Activated CD4-positive, CD25-positive, alpha-beta regulatory T cell treated with anti-CD3 and anti-CD28 coated beads, Interleukin-2, amount 50 U/mL, for 16 hours (primary cell): ENCODE measurements around the gene POLD2.

Experiments
- DNase-seq: peaks from one replicate; pipeline ENCODE4 v3.0.0-alpha.2; 2020; ENCODE audit warnings: low read depth, low spot score

The POLD2 gene

DNA sequence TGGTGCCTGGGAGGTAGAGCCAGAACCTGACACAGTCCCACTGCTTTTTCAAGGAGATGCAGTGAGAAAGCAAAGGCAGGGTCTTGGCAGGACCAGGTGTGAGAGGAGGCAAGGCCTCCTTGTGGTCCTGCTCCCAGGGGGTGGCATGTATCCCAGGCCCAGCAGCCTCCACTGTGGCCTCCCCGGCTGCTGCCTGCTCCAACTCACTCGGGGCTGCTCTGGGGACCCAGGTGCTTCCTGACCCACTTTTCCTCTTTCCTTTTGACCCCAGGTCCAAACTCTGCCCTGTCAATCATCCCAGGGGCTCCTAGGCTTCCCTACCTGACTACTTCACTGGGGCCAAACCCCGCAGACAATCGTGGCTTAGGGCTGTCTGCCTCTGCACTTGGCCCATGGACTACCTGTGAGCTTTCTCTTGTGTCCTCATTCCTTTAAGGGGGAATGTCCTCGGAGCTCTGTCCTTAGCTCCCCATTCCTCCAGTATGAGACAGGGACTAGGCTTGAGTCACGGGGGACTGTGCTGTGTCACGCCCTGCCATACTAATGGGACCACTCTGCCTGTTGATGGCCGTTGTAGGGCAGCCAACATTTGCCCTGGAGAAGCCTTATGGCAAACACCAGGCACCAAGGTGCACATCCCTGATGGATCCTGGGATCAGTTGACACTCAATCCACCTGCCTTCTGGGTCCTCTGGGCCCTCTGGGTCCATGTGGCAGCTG, 20.3 kb downstream of the POLD2 start:
- DNase-seq: no peak

DNA sequence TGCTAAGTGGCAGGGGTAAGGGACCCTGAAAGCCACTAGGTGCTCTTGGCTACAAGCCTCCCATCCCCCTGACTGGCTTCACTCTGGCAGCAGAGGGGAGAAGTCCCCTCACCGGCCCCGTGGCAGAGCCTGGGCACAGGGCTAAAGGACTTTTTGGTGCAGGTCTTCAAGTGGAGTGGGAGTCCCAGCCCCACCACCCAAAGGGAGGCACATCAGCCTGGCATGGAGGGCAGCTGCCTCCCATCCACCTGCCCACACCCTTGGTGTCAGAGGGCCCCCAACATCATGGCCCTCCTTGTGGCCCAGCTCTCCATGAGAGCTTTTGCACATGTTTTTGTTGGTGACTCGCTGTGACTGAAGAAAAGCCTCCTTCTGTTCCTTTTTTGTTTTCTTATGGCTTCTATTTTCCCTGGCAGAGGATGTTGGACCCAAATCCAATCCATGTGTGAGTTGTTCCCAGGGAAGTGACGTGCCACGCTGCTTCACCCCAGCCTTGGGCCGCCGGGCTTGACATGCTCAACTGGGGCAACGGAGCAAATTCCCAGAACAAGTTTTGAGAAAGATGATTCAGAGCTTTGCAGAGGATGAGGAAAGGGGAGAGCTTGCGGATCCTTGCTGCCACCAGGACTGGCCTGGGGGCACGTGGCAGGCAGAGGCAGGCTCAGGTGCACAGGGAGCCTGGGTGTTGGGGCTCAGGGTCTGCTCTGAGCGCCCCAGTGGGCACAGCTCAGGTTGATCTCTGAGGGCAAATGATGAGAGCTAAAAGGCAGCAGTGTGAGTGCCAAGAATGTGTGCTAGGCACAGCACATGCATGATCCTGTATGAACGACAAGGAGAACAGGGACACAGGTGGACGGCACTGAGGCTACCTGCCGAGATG, 21.1 kb downstream of the POLD2 start:
- no peak for DNase-seq

DNA sequence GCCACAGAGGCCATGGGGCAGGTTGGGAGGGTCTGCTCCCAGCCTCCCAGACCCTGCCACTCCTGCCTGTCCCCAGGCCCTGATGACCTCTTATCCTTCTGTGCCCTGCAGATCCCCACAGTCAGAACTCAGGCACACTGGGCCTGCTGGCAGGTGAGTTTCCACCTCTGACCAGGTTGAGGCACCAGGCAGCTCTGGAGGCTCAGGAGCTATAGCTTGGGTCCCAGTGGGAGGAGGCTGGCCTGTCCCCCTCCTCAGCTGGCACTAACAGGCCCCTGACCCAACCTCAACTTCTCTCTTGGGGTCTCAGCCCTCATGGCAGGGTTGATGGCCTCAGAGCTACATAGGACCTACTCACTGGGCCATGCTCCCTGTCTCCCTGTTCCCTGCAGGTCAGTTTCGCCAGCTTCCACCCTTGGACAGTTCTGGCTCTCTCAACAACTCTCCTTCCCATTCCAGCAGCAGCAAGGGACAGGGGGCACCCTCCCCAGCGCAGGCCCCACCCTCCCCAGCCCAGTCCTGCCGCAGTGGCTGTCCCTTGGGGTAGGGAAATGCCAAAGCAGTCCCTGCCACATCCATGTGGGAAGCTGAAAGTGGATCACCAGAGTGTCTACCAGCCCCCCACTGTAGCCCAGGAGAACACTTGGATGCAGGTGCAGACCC, 21.9 kb downstream of the POLD2 start:
- no peak for DNase-seq

DNA sequence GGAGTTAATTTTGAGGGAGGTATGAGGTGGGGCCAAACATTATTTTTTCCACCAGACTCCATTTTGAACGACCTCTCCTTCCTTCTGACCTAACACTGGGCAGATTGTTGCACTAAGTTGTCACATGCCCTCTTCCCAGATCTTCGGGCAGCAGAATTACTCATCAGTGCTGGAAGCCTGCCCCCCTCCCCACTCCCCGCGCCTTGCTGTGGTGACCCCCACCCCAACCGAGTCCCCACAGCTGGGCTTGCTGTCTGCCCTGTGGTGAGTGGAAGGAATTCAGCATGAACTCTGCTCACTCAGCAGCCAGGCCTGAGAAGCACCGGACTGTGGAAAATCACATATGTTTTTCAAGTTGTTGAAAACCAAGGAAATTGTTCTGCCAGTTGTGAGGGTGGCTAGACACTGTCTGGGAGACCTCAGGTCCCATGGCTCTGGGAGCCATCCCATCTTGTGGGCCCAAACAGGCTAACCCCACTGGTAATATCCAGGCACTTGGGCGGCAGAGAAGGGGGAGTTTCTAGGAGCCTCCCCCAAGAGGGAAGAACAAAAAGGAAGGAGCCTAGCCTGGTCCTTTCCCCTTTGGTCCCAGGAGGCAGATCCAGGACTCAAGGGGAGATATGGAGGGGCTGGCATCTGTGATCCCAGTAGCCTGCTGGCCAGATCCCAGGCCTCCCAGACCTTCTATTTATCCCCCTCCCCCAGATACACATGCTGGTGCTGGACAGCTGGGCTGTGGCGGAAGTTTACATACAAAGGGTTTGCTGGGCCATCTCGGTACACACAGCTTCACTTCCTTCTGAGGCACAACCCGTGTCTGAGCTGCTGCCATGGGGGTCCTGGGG, 22.7 kb downstream of the POLD2 start:
- no peak for DNase-seq

DNA sequence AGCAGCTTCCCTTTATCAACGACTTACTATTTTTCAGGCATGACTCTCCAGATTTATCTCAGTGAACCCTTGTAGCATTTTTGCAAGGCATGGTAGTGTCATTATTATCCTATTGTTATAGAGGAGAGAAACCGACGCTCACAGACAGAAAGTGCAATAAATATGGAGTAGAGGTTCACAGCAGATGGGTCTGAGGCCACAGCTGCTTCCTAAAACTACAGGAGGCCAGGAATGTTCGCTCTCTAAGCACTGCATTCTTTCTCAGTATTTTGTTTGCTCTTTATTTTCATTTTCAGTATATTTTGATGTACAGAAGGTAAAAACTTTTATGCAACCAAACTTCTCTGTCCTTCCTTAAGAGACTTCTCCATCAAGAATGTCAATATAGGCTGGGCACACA, 23.7 kb downstream of the POLD2 start:
- DNase-seq: no peak

DNA sequence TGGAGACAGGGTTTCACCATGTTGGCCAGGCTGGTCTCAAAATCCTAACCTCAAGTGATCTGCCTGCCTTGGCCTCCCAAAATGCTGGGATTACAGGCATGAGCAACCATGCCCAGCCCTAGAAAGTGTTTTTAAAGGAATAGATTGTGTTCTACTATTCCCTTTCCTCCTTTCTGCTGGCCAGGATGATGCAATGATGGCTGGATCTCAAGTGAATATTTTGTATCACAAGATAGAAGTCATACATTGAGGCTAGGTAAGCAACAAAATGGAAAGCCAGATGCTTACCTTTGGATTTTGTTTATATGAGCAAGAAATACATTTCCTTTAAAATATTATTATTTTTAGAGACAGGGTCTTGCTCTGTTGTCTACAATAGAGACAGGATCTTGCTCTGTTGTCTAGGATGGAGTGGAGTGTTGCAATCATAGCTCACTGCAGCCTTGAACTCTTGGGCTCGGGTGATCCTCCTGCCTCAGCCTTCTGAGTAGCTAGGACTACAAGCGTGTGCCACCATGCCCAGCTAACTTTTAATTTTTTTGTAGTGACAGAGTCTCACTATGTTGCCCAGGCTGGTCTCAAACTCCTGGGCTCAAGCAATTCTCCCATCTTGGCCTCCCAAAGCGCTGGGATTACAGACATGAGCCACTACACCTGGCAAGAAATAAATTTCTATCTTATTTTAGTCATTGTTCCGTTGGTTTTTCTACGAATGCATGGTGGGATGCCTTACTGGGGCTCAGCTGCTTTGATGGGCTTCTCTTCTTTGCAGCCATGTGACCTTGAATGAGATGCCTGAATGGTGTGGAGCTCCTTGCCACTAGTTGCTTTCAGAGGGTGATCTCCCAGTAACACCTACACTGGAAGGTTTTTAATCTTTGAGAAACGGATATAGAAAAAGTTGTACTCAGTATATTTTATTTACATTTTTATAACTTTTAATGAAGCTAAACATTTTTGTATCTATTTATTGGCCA, 25.0 kb downstream of the POLD2 start:
- DNase-seq: no peak

DNA sequence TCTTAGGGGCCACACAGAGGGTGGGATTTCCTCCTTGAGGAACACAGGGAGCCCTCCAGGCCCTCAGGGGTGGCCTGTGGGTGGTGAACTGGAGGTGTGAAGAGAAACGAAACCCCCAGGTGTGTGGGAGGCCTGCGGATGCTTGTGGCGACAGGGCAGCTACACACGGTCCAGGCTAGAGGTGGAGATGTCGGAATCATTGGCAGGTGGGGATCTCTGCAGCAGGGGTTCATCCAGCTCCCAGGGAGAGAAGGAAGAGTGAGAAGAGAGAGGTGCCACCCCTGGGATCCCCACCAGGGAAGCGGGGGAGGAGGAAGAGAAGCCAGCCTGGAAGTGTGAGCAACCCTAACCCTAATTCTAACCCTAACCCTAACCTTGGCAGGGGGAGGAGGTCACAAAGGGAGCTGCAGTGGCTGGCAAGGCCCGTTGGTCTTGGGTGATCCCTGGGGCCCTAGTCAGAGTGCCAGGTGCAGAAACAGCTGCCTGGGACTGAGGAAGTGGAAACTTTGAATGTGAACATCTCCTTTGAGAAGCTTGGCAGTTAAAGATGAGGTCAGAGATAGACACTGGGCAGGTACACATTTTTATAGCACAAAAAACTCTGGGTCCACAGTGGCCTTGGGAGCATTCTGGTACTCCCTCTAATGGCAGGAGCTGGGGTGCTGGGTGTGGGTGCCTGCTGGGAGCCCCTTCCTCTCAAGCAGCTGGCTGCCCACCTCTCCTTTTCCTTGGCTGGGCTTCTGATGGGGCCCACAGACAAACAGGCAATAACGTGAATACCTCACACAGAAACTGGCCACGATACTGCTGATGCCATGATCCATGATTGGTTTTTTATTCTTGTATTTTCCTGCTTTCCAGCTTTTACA, 26.1 kb downstream of the POLD2 start:
- no peak for DNase-seq

DNA sequence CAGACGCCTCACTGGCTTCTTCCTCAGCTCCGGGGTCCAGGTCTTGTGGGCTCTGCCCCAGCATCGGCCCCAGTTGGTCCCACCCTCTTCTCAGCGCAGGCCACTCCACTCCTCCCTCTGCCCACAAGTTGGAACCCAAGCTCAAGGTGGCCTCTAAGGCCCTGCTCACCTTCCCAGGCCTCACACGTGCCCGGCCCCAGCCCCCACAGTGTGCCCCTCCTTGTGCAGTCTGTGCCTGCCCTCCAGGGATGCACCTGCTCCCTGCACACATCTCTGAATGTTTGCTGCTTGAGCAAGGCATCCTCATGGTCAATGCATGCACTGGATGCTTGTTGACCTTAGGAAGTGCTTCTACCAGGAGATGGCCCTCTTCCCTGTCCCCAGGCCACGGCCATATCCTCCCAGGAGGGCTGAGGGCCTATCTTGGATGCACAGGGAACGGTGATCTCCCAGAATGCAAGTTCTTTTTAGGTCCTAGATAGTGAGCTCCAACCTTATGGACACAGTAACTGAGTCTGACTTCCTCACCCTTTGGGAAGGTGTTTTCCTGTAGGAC, 26.9 kb downstream of the POLD2 start:
- DNase-seq: no peak

DNA sequence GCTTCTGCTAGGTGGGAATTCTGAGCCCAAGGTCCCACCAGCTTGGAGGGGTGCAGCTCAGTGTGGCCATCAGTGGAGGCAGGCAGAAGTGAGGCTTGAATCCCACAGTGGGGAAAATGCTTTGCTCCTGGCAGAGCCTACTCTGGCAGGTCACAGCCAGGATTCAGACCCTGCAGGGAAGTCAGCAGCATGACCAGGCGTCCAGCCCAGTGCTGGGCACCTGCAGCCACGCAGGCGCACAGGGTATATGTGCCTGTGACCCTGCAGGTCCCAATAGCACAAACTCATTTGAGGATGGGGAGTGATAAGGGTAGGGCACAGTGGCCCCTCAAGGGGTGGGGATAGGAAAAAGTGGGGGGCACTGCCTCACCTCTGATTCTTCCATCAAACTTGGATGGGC, 27.6 kb downstream of the POLD2 start:
- no peak for DNase-seq

DNA sequence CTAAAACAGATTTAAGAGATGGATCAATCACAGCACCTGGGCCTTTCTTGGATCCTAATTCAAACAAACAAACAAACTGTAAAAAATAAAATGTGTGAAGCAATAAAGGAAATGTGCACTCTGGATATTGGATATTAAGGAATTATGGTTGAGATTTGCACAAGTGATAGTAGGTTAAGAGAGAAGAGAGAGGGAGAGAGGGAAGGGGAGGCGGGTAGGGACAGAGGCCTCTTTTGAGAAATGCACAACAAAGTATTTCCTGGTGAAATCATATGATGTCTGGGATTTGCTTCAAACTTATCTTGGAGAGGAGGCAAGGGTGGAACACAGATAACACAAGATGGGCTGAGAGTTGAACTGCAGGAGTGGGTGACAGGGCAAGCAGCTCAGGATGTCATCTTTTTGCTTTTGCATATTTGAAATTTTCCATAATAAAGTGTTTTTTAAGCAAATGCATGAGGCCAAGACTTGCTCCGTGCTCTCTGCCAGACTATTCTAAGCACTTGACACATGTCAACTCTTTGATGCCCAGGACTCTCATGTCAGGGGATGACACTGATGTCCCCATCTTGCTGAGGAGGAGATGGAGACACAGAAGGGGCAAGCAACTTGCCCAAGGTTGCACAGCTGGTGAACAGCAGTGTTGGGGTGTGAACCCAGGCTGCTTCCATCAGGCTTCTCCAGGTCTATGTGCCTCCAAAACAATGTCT, 28.3 kb downstream of the POLD2 start:
- no peak for DNase-seq

DNA sequence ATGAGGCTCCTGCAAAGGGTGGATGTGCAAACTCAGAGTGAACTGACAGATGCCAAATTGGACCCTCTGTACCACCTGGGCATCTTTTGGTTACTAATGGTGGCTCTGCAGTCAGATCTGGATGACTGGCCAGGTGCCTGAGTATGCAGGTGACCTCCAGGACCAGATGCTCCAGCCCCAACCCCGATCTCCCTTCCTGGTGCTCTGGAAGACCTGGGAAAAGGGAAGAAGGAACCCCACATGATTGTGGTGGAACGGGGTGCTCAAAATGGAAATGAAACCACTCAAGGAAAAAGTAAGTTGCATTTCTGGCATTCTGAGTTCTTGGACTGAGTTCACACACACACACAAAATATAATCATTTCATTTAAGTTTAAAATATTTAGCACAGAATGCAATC, 29.0 kb downstream of the POLD2 start:
- no peak for DNase-seq

DNA sequence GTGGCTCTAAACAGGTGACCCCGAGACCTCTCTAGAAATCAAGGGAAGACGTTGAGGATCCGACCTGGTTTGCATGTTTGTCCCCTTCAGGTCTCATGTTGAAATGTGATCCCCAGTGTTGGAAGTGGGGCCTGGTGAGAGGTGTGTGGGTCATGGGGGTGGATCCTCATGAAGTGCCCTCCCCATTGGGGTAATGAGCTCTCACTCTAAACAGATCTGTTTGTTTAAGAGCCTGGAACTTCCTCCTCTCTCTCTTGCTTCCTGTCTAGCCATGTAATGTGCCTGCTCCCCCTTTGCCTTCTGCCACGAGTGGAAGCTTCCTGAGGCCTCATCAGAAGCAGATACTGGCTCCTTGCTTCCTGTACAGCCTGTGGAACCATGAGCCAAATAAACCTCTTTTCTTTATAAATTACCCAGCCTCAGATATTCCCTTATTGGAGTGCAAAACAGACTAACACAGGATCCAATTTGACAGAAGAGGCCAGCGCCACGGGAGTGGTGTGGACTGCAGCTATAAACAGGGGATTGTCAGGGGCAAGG, 30.2 kb downstream of the POLD2 start:
- DNase-seq: no peak

DNA sequence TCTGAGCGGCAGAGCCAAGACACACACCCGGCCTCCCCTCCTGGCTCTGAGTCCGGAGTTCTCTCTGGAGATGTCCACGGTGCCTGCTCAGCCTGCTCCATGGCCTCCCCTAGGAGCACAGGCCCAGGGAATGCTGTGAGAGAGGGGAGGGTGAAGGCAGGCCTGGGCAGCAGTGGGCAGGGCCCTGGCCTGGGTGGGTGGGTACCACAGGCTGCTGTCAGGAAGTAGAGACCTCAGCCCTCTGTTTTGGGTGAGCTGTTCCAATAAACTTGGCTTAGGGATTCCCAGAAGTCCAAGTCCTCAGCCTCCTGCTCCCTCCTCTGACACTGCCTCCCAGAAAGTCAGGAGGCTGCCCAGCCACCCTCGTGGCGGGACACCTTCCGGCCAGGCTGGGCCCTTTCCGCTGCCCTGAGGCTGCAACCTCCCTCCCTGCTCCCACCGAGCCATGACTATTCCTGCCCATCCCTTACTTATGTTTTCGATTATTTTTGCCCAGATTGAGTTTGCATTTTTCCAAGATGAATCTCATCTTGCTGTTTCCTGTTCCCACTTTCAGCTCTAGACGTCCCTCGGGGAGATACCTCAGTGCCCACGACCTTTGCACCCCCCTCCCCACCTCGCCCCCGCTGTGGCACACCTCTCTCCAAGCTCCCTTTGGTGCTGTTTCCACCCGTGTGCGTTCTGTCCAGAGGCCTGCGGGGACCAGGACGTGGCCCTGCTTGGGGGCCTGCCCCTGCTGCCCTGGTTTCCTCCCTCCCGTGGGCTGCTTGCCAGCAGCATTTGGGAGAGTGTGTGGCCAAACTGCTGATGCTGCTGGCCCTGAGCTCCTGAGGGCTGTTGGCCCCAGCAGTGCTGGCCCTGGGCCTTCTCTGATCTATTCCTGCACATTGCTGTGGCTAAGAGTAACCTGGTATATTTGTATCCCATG, 35.2 kb downstream of the POLD2 start:
- DNase-seq: no peak

DNA sequence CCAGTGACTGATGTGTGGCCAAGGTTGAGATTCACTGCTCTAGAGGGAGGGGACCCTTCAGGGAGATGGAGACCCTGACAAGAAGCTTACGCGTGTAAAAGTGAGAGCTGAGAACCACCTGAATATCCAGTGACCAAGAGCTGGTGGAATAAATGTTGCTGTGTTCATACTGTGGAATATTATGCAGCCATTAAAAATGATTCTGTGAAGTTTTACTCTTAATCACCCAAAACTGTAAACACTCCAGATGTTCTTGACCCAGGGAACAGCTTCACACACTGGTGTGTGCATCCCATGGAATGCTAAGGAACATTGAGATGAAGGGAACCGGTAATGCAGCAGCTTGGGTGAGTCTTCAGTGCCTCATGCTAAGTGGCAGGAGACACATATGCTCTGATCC, 36.7 kb downstream of the POLD2 start:
- DNase-seq: no peak

DNA sequence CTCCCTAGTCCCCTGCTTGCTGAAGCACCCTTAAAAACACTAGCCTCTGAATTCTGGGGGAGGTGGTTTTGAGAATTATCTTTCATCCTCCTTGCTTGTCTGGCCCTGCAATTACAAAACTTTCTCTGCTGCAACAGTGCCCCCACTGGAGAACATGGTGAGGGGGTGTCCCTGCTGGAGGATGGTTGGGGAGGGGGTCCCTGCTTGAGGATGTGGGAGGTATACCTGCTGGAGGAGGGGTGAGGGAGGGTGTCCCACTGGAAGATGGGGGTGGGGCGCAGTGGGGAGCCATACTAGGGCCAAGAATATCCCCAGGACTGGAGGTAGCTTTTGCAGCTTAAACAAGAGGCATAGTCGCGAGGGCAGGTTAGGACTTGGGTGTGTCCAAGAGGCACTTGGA, 37.8 kb downstream of the POLD2 start:
- no peak for DNase-seq

DNA sequence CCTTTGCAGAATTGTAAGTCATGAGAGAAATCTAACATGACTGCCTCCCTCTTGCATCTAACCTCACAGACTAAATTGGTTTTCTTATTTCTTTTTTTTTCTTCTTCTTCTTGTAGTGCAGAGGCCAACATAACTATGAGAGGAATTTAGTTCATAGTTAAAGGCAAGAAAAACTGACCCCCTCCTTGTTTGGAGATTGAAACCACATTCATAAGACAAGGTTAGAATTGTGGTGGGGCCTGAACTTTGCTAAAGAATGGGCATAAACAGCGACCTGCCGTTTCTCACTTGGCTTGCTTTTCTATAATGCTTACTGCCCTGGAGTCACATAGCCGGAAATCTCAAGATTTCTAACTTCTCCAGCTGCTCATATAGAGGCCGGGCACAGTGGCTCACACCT, 38.6 kb downstream of the POLD2 start:
- DNase-seq: no peak

DNA sequence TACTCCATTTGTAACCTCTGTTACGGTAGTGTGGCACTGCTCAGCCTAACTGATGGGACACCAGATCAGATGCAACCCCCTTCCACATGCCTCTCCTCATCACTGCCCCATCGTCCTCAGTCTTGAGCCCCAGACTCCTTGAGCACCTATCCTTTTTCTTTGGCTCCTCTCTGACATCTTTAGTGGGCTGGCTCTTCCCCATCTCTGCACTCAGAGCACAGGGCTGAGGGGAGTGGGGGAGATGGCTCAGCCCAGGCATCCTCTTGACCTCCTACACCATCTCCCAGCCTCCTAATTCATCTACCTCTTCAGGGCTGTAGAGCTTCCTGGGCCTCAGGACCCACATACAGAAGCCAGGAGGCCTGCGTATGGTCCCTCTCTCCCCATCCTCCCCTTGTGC, 39.6 kb downstream of the POLD2 start:
- DNase-seq: no peak
